Calu3 (cell line): Measurements from ENCODE around the gene CACNA2D2. TPM values are rescaled to one million over a fixed set of nuclear protein-coding genes. Genes with fewer than 3 reads are reported as not detected.

ENCODE experiments used
- BruUV-seq: library from RNA; stranded (reverse); fragments of 400-500 nt; replicated peaks from 2 replicates; lab custom pipeline; 2021; lab: Mats Ljungman, UMichigan
- CTCF ChIA-PET: fragments of 300-600 bp; sonication (Branson Sonifier 250); formaldehyde crosslinking; loops from one replicate; lab custom pipeline; 2022; ENCODE audit warnings: antibody characterized with exemption; lab: Charles Lee
- DNase-seq: peaks from one replicate; pipeline ENCODE4 v3.0.0; 2022
- H3K27ac Mint-ChIP-seq: one replicate; pipeline ENCODE4 v1.8.0; 2022; ENCODE audit warnings: mixed read lengths; ENCODE audit not compliant: unreplicated experiment
- H3K27me3 Mint-ChIP-seq: one replicate; pipeline ENCODE4 v1.8.0; 2022; ENCODE audit warnings: mixed read lengths; ENCODE audit not compliant: unreplicated experiment
- H3K36me3 Mint-ChIP-seq: one replicate; pipeline ENCODE4 v1.8.0; 2022; ENCODE audit warnings: mild to moderate bottlenecking, moderate library complexity, mixed read lengths; ENCODE audit not compliant: insufficient read depth, unreplicated experiment
- H3K4me1 Mint-ChIP-seq: one replicate; pipeline ENCODE4 v1.8.0; 2022; ENCODE audit warnings: mild to moderate bottlenecking, low read depth, mixed read lengths; ENCODE audit not compliant: unreplicated experiment
- H3K4me3 Mint-ChIP-seq: one replicate; pipeline ENCODE4 v1.8.0; 2022; ENCODE audit warnings: mild to moderate bottlenecking, low read depth, moderate library complexity, mixed read lengths; ENCODE audit not compliant: unreplicated experiment
- H3K9me3 Mint-ChIP-seq: one replicate; pipeline ENCODE4 v1.8.0; 2022; ENCODE audit warnings: low read depth, mixed read lengths; ENCODE audit not compliant: unreplicated experiment
- CTCF ChIP-seq: fragments of 200-600 bp; IDR thresholded peaks from one replicate; pipeline ENCODE4 v1.8.0; 2022; ENCODE audit warnings: antibody characterized with exemption; ENCODE audit not compliant: unreplicated experiment
- intact Hi-C: fragments of 100-400 bp; cut with micrococcal nuclease; formaldehyde crosslinking; loops from one replicate; pipeline ENCODE4 v1.10.0; 2022; ENCODE audit not compliant: unreplicated experiment
- total RNA-seq: library from RNA; stranded (reverse); gene quantifications from 2 replicates; pipeline ENCODE4 v1.2.3, GENCODE V29; 2022

CACNA2D2 gene
- total RNA-seq, 1 experiment from 2014 or later, result 0.12 TPM

- BruUV-seq, result no TSS peak
Measured at GRCh38 chr3:50433954-50434353, 69.5 kb downstream of the CACNA2D2 start.

GRCh38 chr3:50430950-50431435 is 72.4 kb downstream of the CACNA2D2 start:
- BruUV-seq, result no TSS peak
- CTCF ChIA-PET, result no interaction called here

More at GRCh38 chr3:50433954-50434353, 69.5 kb downstream of the CACNA2D2 start:
- DNase-seq, result peak; percentile 48
- intact Hi-C loops, result no loop called here
- H3K27ac Mint-ChIP-seq, result no peak overlapping the region
- peaks cover 70% of the 10 kb centered on the region for H3K27me3 Mint-ChIP-seq
- no peaks in the 10 kb centered on the region for H3K36me3 Mint-ChIP-seq
- peaks cover 11% of the 10 kb centered on the region for H3K4me1 Mint-ChIP-seq
- H3K9me3 Mint-ChIP-seq, result no peaks in the 10 kb centered on the region
- TF ChIP-seq CTCF, result no peak
- CTCF ChIA-PET, result interaction anchor here (0.8 to 1.8 kb wide), 4 partner anchors 14 to 108 kb away, joined by 3 to 4 read pairs (median 3); partner anchors contain the start of genes CYB561D2 and NPRL2
- no peak overlapping the region for H3K4me3 Mint-ChIP-seq

GRCh38 chr3:50430191-50430590 is 73.2 kb downstream of the CACNA2D2 start:
- no peak overlapping the region for H3K4me3 Mint-ChIP-seq
- no TSS peak for BruUV-seq
- peaks cover 71% of the 10 kb centered on the region for H3K27me3 Mint-ChIP-seq
- no peak for TF ChIP-seq CTCF
- no peaks in the 10 kb centered on the region for H3K9me3 Mint-ChIP-seq
- DNase-seq, result no peak
- CTCF ChIA-PET, result no interaction called here
- no peaks in the 10 kb centered on the region for H3K36me3 Mint-ChIP-seq
- H3K27ac Mint-ChIP-seq, result no peak overlapping the region
- intact Hi-C loops, result no loop called here
- H3K4me1 Mint-ChIP-seq, result peaks cover 11% of the 10 kb centered on the region

More at GRCh38 chr3:50430950-50431435, 72.4 kb downstream of the CACNA2D2 start:
- H3K4me3 Mint-ChIP-seq, result no peak overlapping the region
- no peak for TF ChIP-seq CTCF
- no peaks in the 10 kb centered on the region for H3K36me3 Mint-ChIP-seq
- H3K9me3 Mint-ChIP-seq, result no peaks in the 10 kb centered on the region
- intact Hi-C loops, result no loop called here
- peaks cover 11% of the 10 kb centered on the region for H3K4me1 Mint-ChIP-seq
- H3K27me3 Mint-ChIP-seq, result peaks cover 71% of the 10 kb centered on the region
- no peak overlapping the region for H3K27ac Mint-ChIP-seq
- DNase-seq, result no peak

GRCh38 chr3:50428007-50428633 is 75.3 kb downstream of the CACNA2D2 start:
- peak; percentile 29 for DNase-seq
- intact Hi-C loops, result loop anchor here (5.0 to 10.0 kb wide), 2 partner anchors 53 to 81 kb away; partner anchors contain the start of gene ZMYND10
- no peaks in the 10 kb centered on the region for H3K4me1 Mint-ChIP-seq
- no peak for TF ChIP-seq CTCF
- CTCF ChIA-PET, result interaction anchor here (0.9 to 1.0 kb wide), 2 partner anchors 13 to 32 kb away, joined by 3 to 4 read pairs; no protein-coding TSS in a partner anchor
- no TSS peak for BruUV-seq
- H3K36me3 Mint-ChIP-seq, result no peaks in the 10 kb centered on the region
- H3K27me3 Mint-ChIP-seq, result peaks cover 85% of the 10 kb centered on the region
- H3K4me3 Mint-ChIP-seq, result no peak overlapping the region
- no peak overlapping the region for H3K27ac Mint-ChIP-seq
- no peaks in the 10 kb centered on the region for H3K9me3 Mint-ChIP-seq
